Amniotic epithelial cell (primary cell): Measurements from ENCODE around the gene SKIC2.
A peak's percentile ranks its signal among the peaks of the same experiment; 100 is the strongest.

Experiments
- DNase-seq: peaks from one replicate; pipeline ENCODE4 v3.0.0-alpha.2; 2010; ENCODE audit warnings: low read depth

The SKIC2 gene

DNA sequence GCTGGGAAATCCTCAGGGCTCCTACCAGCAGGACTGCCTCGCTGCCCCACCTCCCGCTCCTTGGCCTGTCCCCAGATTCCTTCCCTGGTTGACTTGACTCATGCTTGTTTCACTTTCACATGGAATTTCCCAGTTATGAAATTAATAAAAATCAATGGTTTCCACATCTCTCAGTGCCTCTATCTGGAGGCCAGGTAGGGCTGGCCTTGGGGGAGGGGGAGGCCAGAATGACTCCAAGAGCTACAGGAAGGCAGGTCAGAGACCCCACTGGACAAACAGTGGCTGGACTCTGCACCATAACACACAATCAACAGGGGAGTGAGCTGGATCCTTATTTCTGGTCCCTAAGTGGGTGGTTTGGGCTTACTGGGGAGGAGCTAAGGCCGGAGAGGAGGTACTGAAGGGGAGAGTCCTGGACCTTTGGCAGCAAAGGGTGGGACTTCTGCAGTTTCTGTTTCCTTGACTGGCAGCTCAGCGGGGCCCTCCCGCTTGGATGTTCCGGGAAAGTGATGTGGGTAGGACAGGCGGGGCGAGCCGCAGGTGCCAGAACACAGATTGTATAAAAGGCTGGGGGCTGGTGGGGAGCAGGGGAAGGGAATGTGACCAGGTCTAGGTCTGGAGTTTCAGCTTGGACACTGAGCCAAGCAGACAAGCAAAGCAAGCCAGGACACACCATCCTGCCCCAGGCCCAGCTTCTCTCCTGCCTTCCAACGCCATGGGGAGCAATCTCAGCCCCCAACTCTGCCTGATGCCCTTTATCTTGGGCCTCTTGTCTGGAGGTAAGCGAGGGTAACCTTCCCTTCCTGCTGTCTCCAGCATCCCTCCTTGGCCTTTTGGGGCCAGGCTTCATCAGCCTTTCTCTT lies 13.2 kb upstream of the SKIC2 start, which contains the start of gene CFB:
Gene CFB, plus strand, starts transcription at position 589 of the 863 bp plus-strand sequence. Its CDS starts 127 bp downstream, at position 716.
- DNase-seq, result peak; percentile 90

DNA sequence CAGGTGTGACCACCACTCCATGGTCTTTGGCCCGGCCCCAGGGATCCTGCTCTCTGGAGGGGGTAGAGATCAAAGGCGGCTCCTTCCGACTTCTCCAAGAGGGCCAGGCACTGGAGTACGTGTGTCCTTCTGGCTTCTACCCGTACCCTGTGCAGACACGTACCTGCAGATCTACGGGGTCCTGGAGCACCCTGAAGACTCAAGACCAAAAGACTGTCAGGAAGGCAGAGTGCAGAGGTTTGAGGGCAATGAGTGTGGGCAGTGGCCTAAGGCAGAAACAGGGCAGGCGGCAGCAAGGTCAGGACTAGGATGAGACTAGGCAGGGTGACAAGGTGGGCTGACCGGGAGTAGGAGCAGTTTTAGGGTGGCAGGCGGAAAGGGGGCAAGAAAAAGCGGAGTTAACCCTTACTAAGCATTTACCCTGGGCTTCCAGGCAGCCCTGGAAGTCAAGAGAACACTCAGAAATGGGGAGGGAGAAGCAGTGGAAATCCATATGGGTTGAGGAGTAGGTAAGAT lies 12.5 kb upstream of the SKIC2 start:
- DNase-seq, result no peak

DNA sequence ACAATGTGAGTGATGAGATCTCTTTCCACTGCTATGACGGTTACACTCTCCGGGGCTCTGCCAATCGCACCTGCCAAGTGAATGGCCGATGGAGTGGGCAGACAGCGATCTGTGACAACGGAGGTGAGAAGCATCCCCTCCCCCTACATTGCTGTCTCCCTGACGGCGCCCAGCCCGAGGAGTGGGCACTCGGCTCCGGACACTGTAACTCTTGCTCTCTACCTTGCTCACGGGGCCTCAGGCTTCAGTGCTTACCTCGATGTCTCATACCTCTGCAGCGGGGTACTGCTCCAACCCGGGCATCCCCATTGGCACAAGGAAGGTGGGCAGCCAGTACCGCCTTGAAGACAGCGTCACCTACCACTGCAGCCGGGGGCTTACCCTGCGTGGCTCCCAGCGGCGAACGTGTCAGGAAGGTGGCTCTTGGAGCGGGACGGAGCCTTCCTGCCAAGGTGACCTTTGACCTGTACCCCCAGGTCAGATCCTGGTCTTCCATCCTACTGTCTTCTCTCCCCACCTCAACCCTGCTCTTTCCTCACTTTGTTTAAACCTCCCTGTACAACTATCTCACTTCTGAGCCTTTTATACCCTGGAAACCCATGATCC lies 11.8 kb upstream of the SKIC2 start:
- no peak for DNase-seq

DNA sequence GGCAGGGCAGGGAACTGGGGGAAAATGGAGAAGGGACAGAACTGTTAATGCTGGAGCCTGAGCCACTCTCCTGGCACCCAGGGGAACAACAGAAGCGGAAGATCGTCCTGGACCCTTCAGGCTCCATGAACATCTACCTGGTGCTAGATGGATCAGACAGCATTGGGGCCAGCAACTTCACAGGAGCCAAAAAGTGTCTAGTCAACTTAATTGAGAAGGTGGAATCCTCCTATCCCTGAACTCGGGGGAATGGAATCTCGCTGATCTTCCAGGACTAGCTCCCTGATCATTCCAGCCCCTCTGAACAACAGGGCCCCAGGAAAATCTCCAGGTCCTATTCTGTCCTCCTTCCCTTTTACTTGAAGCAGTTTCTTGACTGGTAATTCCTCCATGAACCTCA lies 11.1 kb upstream of the SKIC2 start:
- DNase-seq, result no peak

DNA sequence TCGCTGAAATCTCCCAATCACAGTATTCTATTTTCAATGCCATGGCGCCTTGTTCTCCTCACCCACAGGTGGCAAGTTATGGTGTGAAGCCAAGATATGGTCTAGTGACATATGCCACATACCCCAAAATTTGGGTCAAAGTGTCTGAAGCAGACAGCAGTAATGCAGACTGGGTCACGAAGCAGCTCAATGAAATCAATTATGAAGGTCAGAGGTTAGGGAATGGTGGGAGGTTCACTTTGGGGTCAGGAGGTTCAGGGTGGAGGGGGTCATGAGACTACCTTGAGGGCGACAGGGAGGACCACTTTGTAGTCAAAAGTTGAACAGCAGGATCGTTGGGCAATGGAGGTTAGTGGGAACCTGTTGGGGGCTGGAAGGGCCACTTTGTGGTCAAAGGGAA lies 10.7 kb upstream of the SKIC2 start:
- DNase-seq, result no peak

DNA sequence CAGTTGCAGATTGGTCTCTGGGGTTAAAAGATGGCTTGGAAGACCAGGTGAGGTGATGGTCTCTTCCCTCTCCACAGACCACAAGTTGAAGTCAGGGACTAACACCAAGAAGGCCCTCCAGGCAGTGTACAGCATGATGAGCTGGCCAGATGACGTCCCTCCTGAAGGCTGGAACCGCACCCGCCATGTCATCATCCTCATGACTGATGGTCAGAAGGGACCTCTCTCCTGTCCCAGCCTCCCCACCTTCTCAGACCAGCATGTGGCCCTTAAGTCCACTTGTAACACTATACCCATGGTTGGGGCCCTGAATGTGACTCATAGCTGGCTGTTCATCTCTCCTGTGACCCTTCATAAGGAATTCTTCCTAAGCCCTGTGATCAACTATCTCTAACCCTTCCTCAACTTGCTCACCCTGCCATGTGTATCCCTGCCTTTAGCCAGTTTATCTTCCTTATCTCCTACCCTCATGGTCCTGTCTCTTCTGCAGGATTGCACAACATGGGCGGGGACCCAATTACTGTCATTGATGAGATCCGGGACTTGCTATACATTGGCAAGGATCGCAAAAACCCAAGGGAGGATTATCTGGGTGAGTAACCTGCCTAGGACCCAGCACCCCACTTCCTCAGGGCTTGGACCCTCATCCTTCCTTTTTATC lies 10.1 kb upstream of the SKIC2 start:
- peak; percentile 23 for DNase-seq

DNA sequence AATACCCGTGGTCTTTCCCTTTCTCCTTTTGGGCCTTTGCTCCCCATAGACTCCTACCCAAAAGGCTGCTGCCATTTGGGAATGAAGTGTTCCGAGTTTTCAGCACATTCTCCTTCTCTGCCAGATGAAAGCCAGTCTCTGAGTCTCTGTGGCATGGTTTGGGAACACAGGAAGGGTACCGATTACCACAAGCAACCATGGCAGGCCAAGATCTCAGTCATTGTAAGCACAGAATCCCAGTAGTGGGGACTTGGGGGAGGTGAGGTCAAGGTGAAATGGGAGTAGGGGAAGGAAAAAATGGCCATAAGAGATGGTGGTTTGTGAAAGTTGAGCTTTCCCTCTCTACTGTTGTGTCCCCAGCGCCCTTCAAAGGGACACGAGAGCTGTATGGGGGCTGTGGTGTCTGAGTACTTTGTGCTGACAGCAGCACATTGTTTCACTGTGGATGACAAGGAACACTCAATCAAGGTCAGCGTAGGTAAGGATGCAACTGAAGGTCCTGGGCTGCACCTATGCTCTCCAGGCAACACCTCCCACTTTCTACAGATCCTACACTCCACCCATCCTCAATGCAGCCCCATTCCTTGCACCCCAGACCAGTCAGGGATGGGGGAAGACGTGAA lies 8.9 kb upstream of the SKIC2 start:
- no peak for DNase-seq

DNA sequence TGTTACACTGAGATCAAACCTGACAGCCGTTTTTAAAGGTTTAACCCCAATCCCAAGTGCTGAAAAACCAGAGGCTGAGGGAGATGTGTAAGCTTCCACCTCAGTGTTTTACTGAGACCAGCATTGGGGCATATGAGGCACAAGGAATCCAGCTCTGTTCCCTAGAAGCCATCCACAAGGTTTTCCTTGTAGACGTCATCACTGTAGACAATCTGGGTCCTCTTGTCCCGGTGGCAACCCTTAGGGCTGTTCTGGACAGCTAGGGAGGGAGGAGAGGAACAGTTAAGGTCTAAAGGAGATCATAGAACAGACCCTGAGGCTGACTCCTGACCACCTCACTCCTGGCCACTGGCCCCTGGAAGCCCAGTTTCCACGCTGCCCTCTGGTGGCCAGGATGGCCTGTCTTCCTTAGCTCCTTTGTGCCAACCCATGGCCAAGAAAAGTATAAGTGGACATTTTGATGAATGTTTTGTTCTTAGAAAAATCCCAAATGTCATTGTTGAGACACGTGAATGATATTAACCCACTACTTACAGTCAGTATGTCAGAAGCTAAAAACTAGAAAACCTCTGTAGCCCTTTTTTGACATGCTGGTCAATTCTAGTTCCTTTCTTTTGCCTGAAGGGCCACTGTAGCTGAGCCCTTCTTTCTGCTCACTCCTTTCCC lies 6.7 kb upstream of the SKIC2 start:
- peak; percentile 55 for DNase-seq

DNA sequence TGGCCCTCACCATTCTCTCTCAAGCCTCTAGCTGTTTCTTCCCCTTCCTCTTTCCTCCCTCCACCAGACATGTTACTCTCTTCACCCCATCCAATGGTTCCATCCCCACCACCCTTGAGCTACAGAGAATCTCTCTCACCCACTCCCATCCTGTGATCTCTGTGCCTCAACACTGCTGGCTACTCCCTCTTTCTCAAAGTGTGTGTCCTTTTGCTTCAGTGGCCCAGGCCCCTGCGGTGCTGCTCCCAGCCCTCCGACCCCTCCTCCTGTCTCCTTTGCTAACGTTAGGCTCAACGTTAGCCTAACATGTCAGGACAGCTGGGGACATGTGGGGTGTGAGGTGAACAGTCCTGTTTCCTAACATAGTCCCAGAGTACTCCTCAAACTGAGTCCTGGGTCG lies 6.1 kb upstream of the SKIC2 start:
- DNase-seq, result no peak

DNA sequence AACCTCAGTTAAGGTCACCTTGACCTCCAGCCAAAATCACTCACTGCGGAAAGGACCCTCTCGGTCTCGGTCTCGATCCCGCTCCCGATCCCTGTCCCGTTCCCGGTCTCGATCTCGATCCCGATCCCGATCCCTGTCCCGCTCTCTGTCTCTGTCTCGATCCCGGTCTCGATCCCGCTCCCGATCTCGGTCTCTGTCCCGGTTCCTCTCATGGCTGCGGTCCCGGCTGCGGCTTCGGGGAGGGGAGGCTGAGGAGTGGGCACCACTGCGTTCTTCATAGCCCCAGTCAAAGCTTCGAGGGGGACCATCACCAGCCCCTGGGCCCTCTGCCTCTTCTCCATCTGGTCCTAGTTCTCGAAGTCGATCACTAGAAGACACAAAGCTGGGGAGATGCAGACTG lies 4.5 kb upstream of the SKIC2 start:
- no peak for DNase-seq

DNA sequence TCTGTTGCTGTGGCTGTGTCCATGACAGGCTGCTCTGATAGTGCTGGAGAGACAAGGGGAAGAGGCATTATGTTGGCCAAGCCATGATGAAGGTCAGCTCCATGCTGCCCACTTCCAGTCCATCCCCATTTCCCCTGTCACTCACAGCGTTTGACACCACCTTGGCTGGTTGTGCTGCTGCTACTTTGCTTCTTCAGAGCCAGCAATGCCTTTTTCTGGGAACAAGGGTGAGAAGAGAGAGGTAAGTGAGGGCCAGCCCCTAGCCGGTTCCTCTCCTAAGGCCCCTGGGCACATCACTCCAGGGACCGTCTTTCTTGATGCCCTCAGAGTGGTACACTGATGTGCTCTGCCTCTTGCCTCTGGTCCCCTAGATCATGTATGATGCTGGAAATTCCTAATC lies 2.2 kb upstream of the SKIC2 start:
- DNase-seq, result no peak

DNA sequence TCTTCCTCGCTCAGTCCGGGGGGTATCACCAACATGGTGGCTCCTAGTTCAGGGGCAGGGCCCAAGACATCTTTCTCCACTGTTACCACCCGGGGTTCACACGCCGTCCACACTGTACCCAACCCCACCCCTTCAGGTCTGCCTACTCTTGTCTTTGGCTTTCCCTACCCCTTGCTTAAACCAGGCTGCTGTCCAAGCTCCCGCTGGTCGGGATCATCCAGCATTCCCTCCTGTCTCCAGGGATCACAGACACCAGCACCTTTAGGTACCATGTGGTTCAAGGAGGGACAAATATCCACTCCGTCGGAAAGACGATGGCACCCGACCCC lies 599 bp upstream of the SKIC2 start:
- DNase-seq, result no peak

DNA sequence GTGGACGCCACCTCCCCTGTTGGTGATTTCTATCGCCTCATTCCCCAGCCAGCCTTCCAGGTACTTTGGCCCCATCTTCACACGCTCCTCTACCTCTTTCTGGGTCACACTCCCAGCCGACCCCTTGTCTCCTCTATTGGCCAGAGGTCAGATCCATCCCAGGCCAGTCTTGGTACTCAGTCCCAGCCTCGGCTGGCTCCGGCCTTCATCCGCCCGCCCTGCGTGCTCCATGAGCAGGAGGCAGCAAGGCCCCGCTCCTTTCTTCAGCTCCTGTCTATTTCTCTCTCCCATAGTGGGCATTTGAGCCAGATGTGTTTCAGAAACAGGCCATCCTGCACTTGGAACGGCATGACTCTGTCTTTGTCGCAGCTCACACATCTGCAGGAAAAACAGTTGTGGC lies 2.6 kb downstream of the SKIC2 start:
- DNase-seq, result no peak

DNA sequence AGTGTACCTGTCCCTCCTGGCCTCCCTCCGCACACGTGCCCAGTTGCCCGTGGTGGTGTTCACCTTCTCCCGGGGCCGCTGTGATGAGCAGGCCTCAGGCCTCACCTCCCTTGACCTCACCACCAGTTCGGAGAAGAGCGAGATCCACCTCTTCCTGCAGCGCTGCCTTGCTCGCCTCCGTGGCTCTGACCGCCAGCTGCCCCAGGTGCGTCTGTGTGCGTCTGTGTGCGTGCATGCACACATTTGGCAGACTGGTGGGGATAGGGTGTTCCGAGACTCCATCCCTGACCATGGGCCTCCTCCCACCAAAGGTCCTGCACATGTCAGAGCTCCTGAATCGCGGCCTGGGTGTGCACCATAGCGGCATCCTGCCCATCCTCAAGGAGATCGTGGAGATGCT lies 4.9 kb downstream of the SKIC2 start:
- no peak for DNase-seq

DNA sequence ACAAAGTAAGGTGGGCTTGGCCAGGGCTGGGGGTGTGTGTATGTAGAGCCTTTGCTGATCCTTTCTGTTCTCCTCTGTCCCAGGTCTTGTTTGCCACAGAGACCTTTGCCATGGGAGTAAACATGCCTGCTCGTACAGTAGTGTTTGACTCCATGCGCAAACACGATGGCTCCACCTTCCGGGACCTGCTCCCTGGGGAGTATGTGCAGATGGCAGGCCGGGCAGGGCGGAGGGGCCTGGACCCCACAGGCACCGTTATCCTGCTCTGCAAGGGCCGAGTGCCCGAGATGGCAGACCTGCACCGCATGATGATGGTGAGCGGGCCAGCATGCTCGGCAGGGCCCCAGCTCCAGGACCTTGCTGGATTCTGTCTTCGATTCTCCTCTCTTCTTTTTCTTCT lies 6.7 kb downstream of the SKIC2 start:
- DNase-seq, result no peak

DNA sequence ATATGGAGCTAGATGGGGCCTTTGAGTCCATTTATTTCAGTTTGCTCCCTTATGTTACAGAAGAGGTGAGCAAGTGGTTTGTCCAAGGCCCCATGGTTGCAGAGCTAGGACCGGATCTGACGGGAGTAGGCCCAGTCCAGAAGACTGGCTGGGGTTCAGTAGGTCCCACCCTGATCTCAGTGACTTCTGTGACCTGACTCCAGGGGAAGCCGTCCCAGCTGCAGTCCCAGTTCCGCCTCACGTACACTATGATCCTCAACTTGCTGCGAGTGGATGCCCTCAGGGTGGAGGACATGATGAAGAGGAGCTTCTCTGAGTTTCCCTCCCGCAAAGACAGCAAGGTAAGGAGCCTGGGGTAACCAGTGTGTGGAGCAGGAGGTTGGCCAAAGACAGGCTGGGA lies 7.5 kb downstream of the SKIC2 start:
- DNase-seq, result no peak

DNA sequence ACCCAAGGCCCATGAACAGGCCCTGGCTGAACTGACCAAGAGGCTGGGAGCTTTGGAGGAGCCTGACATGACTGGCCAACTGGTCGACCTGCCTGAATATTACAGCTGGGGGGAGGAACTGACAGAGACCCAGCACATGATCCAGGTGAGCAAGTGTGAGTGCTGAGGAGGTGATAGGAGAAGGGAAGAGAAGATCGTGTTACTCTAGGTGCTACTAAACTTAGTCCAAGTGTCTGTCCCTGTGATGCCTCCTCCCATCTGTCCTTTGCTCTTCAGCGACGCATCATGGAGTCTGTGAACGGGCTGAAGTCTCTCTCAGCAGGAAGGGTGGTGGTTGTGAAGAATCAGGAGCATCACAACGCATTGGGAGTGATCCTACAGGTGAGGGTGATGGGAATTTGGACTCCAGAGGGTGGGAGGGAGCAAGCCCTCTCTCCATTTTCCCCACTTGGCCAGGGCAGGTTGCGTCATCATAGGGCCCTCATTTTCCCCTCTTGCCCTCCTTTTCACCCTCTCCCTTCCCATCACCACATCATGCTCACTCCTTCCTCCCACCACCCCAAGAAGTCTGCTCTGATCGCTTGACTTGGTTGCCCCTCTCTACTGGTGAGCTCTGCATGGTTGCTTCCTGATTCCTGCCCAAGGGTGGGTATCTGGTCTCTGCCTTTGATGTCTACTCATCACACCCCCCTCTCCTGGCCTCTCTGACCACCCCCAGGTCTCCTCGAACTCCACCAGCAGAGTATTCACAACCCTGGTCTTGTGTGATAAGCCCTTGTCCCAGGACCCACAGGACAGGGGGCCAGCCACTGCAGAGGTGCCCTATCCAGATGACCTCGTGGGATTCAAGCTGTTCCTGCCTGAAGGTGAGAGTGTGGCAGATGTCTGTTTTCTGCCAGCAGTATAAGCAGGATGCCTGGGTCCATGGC lies 8.3 kb downstream of the SKIC2 start:
- no peak for DNase-seq

DNA sequence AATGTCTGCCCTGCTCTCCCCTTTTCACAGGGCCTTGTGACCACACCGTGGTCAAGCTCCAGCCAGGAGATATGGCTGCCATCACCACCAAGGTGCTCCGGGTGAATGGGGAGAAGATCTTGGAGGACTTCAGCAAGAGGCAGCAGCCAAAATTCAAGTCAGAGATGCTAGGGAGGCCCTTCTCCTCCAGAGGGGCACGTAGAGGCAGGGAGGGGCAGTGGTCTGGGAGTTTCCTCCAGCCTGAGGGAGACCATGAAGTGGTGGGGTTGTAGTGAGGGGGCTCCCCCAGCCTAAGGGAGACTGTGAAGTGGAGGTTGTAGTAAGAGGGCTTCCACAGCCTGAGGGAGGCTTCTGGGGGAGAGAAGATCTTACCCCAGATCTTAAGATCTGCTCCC lies 8.9 kb downstream of the SKIC2 start:
- no peak for DNase-seq

DNA sequence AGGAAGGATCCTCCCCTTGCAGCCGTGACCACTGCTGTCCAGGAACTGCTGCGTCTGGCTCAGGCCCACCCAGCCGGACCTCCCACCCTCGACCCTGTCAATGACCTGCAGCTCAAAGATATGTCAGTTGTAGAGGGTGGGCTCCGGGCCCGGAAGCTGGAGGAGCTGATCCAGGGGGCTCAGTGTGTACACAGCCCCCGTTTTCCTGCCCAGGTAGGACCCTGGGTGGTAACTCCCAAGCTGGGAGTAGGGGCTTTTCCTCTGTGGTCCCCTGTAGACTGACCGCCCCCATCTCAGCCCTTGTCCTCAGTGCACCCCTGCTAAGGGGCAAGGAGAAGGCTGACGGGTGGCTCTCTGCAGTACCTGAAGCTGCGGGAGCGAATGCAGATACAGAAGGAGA lies 9.4 kb downstream of the SKIC2 start:
- no peak for DNase-seq

DNA sequence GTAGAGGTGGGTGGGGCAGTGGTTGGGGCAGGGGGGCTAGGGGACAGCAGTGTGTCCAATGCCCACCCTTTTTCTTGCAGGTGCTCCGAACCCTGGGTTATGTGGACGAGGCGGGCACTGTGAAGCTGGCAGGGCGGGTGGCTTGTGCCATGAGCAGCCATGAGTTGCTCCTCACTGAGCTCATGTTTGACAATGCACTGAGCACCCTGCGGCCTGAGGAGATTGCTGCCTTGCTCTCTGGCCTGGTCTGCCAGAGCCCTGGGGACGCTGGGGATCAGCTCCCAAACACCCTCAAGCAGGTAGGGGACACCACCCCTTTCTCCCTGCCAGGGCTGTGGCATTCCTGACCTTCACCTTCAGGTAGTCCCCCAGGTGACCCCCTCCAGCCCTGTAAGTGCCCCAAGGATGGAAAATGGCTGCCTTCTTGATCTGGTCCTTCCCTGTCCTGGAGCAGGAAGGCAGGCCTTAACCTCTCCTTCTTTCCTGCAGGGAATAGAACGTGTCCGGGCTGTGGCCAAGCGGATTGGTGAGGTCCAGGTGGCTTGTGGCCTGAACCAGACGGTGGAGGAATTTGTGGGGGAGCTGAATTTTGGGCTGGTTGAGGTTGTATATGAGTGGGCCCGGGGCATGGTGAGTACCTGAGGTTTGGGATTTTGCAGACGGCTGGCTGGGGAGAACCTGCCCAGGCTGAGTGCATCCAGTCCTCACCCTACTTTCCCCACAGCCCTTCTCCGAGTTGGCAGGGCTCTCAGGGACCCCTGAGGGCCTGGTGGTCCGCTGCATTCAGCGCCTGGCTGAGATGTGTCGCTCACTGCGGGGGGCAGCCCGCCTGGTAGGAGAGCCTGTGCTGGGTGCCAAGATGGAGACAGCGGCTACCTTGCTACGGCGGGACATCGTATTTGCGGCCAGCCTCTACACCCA lies 10.1 kb downstream of the SKIC2 start:
- DNase-seq, result no peak
